NB4 (cell line): ENCODE data around the gene CUL9.

Source experiments
- POLR2A ChIP-seq: IDR thresholded peaks from 2 replicates; pipeline ENCODE4 v1.6.1; 2011; ENCODE audit warnings: mild to moderate bottlenecking; ENCODE audit not compliant: insufficient read length; ENCODE audit errors: extremely low read depth
- TF ChIP-seq, protein P1 (sequence below): IDR thresholded peaks from one replicate; pipeline ENCODE4 v1.5.1; 2012; ENCODE audit warnings: low read depth, low read length
- TF ChIP-seq, protein P2 (sequence below): IDR thresholded peaks from 2 replicates; pipeline ENCODE4 v1.6.1; 2011; ENCODE audit warnings: low read depth, low read length

DNA sequence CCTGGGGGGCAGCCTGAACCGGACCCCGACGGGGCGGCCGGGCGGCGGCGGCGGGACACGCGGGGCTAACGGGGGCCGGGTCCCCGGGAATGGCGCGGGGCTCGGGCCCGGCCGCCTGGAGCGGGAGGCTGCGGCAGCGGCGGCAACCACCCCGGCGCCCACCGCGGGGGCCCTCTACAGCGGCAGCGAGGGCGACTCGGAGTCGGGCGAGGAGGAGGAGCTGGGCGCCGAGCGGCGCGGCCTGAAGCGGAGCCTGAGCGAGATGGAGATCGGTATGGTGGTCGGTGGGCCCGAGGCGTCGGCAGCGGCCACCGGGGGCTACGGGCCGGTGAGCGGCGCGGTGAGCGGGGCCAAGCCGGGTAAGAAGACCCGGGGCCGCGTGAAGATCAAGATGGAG lies 10.3 kb upstream of the CUL9 start:
- TF ChIP-seq, protein P1, sequence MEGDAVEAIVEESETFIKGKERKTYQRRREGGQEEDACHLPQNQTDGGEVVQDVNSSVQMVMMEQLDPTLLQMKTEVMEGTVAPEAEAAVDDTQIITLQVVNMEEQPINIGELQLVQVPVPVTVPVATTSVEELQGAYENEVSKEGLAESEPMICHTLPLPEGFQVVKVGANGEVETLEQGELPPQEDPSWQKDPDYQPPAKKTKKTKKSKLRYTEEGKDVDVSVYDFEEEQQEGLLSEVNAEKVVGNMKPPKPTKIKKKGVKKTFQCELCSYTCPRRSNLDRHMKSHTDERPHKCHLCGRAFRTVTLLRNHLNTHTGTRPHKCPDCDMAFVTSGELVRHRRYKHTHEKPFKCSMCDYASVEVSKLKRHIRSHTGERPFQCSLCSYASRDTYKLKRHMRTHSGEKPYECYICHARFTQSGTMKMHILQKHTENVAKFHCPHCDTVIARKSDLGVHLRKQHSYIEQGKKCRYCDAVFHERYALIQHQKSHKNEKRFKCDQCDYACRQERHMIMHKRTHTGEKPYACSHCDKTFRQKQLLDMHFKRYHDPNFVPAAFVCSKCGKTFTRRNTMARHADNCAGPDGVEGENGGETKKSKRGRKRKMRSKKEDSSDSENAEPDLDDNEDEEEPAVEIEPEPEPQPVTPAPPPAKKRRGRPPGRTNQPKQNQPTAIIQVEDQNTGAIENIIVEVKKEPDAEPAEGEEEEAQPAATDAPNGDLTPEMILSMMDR, result no peak
- no peak for TF ChIP-seq POLR2A
- TF ChIP-seq, protein P2, sequence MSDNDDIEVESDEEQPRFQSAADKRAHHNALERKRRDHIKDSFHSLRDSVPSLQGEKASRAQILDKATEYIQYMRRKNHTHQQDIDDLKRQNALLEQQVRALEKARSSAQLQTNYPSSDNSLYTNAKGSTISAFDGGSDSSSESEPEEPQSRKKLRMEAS, result no peak
